GM21723 (cell line): ENCODE results near the gene MGAT3.

Experiments
- ATAC-seq: cut with Tn5 transposase; IDR thresholded peaks from one replicate; pipeline ENCODE4 v1.9.1; 2021; ENCODE audit warnings: mild to moderate bottlenecking, moderate library complexity; ENCODE audit not compliant: unreplicated experiment

MGAT3 gene

GRCh38 chr22:39428597-39429071, 28.2 kb upstream of the MGAT3 start:
- no peak for ATAC-seq

GRCh38 chr22:39429186-39429585, 27.6 kb upstream of the MGAT3 start:
- no peak for ATAC-seq

GRCh38 chr22:39429916-39430575, 26.8 kb upstream of the MGAT3 start:
- no peak for ATAC-seq

- ATAC-seq, result no peak
Measured at GRCh38 chr22:39430576-39431150, 26.1 kb upstream of the MGAT3 start.

GRCh38 chr22:39431216-39431801, 25.5 kb upstream of the MGAT3 start:
- no peak for ATAC-seq

- no peak for ATAC-seq
Measured at GRCh38 chr22:39431821-39432251, 25.0 kb upstream of the MGAT3 start.

GRCh38 chr22:39432361-39432811, 24.4 kb upstream of the MGAT3 start:
- no peak for ATAC-seq

- ATAC-seq, result no peak
Measured at GRCh38 chr22:39433476-39434242, 23.2 kb upstream of the MGAT3 start.

GRCh38 chr22:39434243-39434653, 22.6 kb upstream of the MGAT3 start:
- no peak for ATAC-seq

GRCh38 chr22:39434721-39435120, 22.1 kb upstream of the MGAT3 start:
- ATAC-seq, result no peak

- no peak for ATAC-seq
Measured at GRCh38 chr22:39435616-39436015, 21.2 kb upstream of the MGAT3 start.

- no peak for ATAC-seq
Measured at GRCh38 chr22:39437791-39438704, 18.8 kb upstream of the MGAT3 start.

GRCh38 chr22:39439170-39439569, 17.6 kb upstream of the MGAT3 start:
- no peak for ATAC-seq

GRCh38 chr22:39443398-39443797, 13.4 kb upstream of the MGAT3 start:
- no peak for ATAC-seq

- ATAC-seq, result no peak
Measured at GRCh38 chr22:39444247-39444800, 12.5 kb upstream of the MGAT3 start.

- ATAC-seq, result no peak
Measured at GRCh38 chr22:39444937-39445465, 11.8 kb upstream of the MGAT3 start.

GRCh38 chr22:39445678-39446077, 11.1 kb upstream of the MGAT3 start:
- ATAC-seq, result no peak

- ATAC-seq, result peak; percentile 38
Measured at GRCh38 chr22:39446239-39446721, 10.5 kb upstream of the MGAT3 start.

- no peak for ATAC-seq
Measured at GRCh38 chr22:39448205-39449054, 8.4 kb upstream of the MGAT3 start.
